SU-DHL-6 (cell line): ENCODE measurements around the gene TMPRSS11B.

Source experiments
- EZH2phosphoT487 ChIP-seq: fragments of 200-600 bp; sonication (generic), shearing (Covaris generic); conservative IDR thresholded peaks from 2 replicates; pipeline ENCODE4 v1.6.1; 2018; ENCODE audit warnings: mild to moderate bottlenecking, antibody characterized with exemption, low read length, moderate library complexity, mixed read lengths
- TF ChIP-seq, protein P1 (sequence below): fragments of 200-600 bp; sonication (generic); IDR thresholded peaks from one replicate; pipeline ENCODE4 v1.5.1; 2017; ENCODE audit warnings: antibody characterized with exemption, mild to moderate bottlenecking, low read length, moderate library complexity; ENCODE audit not compliant: insufficient read depth, poor library complexity, severe bottlenecking

GRCh38 chr4:68240620-68241019, 4.9 kb downstream of the TMPRSS11B start:
- TF ChIP-seq, protein P1, sequence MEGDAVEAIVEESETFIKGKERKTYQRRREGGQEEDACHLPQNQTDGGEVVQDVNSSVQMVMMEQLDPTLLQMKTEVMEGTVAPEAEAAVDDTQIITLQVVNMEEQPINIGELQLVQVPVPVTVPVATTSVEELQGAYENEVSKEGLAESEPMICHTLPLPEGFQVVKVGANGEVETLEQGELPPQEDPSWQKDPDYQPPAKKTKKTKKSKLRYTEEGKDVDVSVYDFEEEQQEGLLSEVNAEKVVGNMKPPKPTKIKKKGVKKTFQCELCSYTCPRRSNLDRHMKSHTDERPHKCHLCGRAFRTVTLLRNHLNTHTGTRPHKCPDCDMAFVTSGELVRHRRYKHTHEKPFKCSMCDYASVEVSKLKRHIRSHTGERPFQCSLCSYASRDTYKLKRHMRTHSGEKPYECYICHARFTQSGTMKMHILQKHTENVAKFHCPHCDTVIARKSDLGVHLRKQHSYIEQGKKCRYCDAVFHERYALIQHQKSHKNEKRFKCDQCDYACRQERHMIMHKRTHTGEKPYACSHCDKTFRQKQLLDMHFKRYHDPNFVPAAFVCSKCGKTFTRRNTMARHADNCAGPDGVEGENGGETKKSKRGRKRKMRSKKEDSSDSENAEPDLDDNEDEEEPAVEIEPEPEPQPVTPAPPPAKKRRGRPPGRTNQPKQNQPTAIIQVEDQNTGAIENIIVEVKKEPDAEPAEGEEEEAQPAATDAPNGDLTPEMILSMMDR, result no peak
- no peak for TF ChIP-seq EZH2phosphoT487
